GM23248 (cell line): ENCODE data around the gene MUC12. TPM values are rescaled to one million over a fixed set of nuclear protein-coding genes. Genes with fewer than 3 reads are reported as not detected.
"Not testable (repeated sequence)": the region's sequence is repeated elsewhere in the genome, so short reads cannot be mapped to it uniquely, and the experiment has no call there.

Experiments
- DNase-seq: peaks from one replicate; pipeline ENCODE4 v3.0.0-alpha.2; 2015
- H2AFZ ChIP-seq: fragments of 200-600 bp; sonication (generic); 2 replicates; pipeline ENCODE4 v1.6.1; 2016; ENCODE audit warnings: antibody characterized with exemption
- H3F3A ChIP-seq: fragments of 200-600 bp; sonication (generic); 2 replicates; pipeline ENCODE4 v1.6.1; 2016; ENCODE audit warnings: mild to moderate bottlenecking, antibody characterized with exemption, mixed run types; ENCODE audit not compliant: insufficient read depth
- H3K27ac ChIP-seq: fragments of 200-600 bp; sonication (generic); 2 replicates; pipeline ENCODE4 v1.5.1; 2016; ENCODE audit warnings: mild to moderate bottlenecking
- H3K27me3 ChIP-seq: fragments of 200-600 bp; sonication (generic); replicated peaks from 2 replicates; pipeline ENCODE4 v1.6.1; 2016; ENCODE audit warnings: mild to moderate bottlenecking; ENCODE audit not compliant: insufficient read depth
- H3K36me3 ChIP-seq: fragments of 200-600 bp; sonication (generic); 2 replicates; pipeline ENCODE4 v1.6.1; 2016; ENCODE audit warnings: low read depth, mild to moderate bottlenecking
- H3K4me1 ChIP-seq: fragments of 200-600 bp; sonication (generic); 2 replicates; pipeline ENCODE4 v1.6.1; 2016; ENCODE audit warnings: mild to moderate bottlenecking; ENCODE audit not compliant: insufficient read depth
- H3K4me2 ChIP-seq: fragments of 200-600 bp; sonication (generic); one replicate; pipeline ENCODE4 v1.6.1; 2016; ENCODE audit warnings: mild to moderate bottlenecking; ENCODE audit not compliant: unreplicated experiment
- H3K4me3 ChIP-seq: fragments of 200-600 bp; sonication (generic); 2 replicates; pipeline ENCODE4 v1.5.1; 2016; ENCODE audit warnings: mild to moderate bottlenecking
- H3K79me2 ChIP-seq: fragments of 200-600 bp; sonication (generic); 2 replicates; pipeline ENCODE4 v1.6.1; 2016; ENCODE audit warnings: mild to moderate bottlenecking; ENCODE audit not compliant: insufficient read depth
- H3K9ac ChIP-seq: fragments of 200-600 bp; sonication (generic); 2 replicates; pipeline ENCODE4 v1.6.1; 2016; ENCODE audit warnings: mild to moderate bottlenecking
- H3K9me2 ChIP-seq: fragments of 200-600 bp; sonication (generic); 2 replicates; pipeline ENCODE4 v1.6.1; 2016; ENCODE audit warnings: mixed run types, mild to moderate bottlenecking, moderate library complexity; ENCODE audit not compliant: insufficient read depth
- H3K9me3 ChIP-seq: fragments of 200-600 bp; sonication (generic); one replicate; pipeline ENCODE4 v1.6.1; 2017; ENCODE audit warnings: low read depth
- H4K20me1 ChIP-seq: fragments of 200-600 bp; sonication (generic); 2 replicates; pipeline ENCODE4 v1.6.0; 2016; ENCODE audit not compliant: insufficient read depth
- EZH2 ChIP-seq: fragments of 200-600 bp; sonication (generic); IDR thresholded peaks from 2 replicates; pipeline ENCODE4 v1.6.1; 2018; ENCODE audit warnings: antibody characterized with exemption, mild to moderate bottlenecking; ENCODE audit not compliant: insufficient read depth, poor library complexity, severe bottlenecking
- EZH2phosphoT487 ChIP-seq: fragments of 200-600 bp; sonication (generic); IDR thresholded peaks from 2 replicates; pipeline ENCODE4 v1.6.1; 2018; ENCODE audit warnings: antibody characterized with exemption, moderate library complexity, mild to moderate bottlenecking, low read depth; ENCODE audit not compliant: insufficient read depth
- WGBS, 2 experiments: methylation state at CpG; one replicate each; pipeline ENCODE4 v1.1.6; 2015 to 2017; ENCODE audit warnings: low lambda C conversion rate in 2 of 2, low coverage in 1 of 2; ENCODE audit errors: missing lambda C conversion rate in 2 of 2; 5-methylcytosine and 5-hydroxymethylcytosine counted together
- in situ Hi-C: fragments of 300-500 bp; cut with MboI; formaldehyde crosslinking; loops from 2 replicates; pipeline ENCODE4 v1.15.0; 2020
- polyA plus RNA-seq: library from polyadenylated mRNA; unstranded; fragments of >200 nt; fragmentation: Nextera tagmentation; extraction: Ambion mirVana; gene quantifications from 2 replicates; pipeline ENCODE4 v1.2.1, GENCODE V29; 2016
- total RNA-seq: library from RNA; depleted of rRNA; stranded (reverse); fragments of >200 nt; shearing (Covaris generic); gene quantifications from 2 replicates; pipeline ENCODE4 v1.2.3, GENCODE V29; 2014

The MUC12 gene
- total and polyA plus RNA-seq, 2 experiments from 2014 or later: 0.54 to 1.0 TPM

GRCh38 chr7:101059620-101059942, 90.2 kb downstream of the MUC12 start:
- Histone ChIP-seq H2AFZ (no peak overlapping the region), H3K27me3 (peaks cover 55% of the 10 kb centered on the region), H3K9me2 (no peaks in the 10 kb centered on the region), H3K4me1 (no peaks in the 10 kb centered on the region), H3K36me3 (no peaks in the 10 kb centered on the region), H3K4me2 (no peak overlapping the region), H3F3A (no peaks in the 10 kb centered on the region), H3K9me3 (no peaks in the 10 kb centered on the region), H3K27ac (no peak overlapping the region), H3K4me3 (no peak overlapping the region), H4K20me1 (no peaks in the 10 kb centered on the region), H3K9ac (no peak overlapping the region), H3K79me2 (no peaks in the 10 kb centered on the region)
- in situ Hi-C loops: no loop called here
- TF ChIP-seq EZH2 (no peak), EZH2phosphoT487 (no peak)
- 12 to 16% methylated on average over 9 of the region's 9 CpGs for WGBS, 2 experiments
- DNase-seq: no peak

- H2AFZ ChIP-seq: no peak overlapping the region
- H3K9ac ChIP-seq: no peak overlapping the region
- no peaks in the 10 kb centered on the region for H3K9me2 ChIP-seq
- peaks cover 48% of the 10 kb centered on the region for H3K27me3 ChIP-seq
- no peak overlapping the region for H3K27ac ChIP-seq
- no peak overlapping the region for H3K4me2 ChIP-seq
- TF ChIP-seq EZH2phosphoT487: no peak
- no peak for TF ChIP-seq EZH2
- no peaks in the 10 kb centered on the region for H4K20me1 ChIP-seq
- H3K4me1 ChIP-seq: no peaks in the 10 kb centered on the region
- WGBS, 2 experiments: 51 to 54% methylated on average over 5 of the region's 5 CpGs
- H3K36me3 ChIP-seq: no peaks in the 10 kb centered on the region
- in situ Hi-C loops: no loop called here
- no peak overlapping the region for H3K4me3 ChIP-seq
- H3K9me3 ChIP-seq: no peaks in the 10 kb centered on the region
- H3F3A ChIP-seq: no peaks in the 10 kb centered on the region
- no peaks in the 10 kb centered on the region for H3K79me2 ChIP-seq
- DNase-seq: no peak
Measured at GRCh38 chr7:101060992-101061391, 91.6 kb downstream of the MUC12 start.

GRCh38 chr7:101064176-101064550, 94.8 kb downstream of the MUC12 start:
- peaks cover 34% of the 10 kb centered on the region for H3K27me3 ChIP-seq
- DNase-seq, H3K27ac ChIP-seq, H3K79me2 ChIP-seq, H3K4me2 ChIP-seq, H3F3A ChIP-seq, in situ Hi-C loops, H3K9me2 ChIP-seq, H2AFZ ChIP-seq, H3K4me1 ChIP-seq, H3K9me3 ChIP-seq, H3K4me3 ChIP-seq, H3K9ac ChIP-seq, H3K36me3 ChIP-seq, H4K20me1 ChIP-seq: not testable (repeated sequence)
- WGBS, 2 experiments: 41 to 43% methylated on average over 9 of the region's 9 CpGs

GRCh38 chr7:101065162-101065561, 95.8 kb downstream of the MUC12 start:
- DNase-seq, H3K9me2 ChIP-seq, H3K4me1 ChIP-seq, H2AFZ ChIP-seq, H3F3A ChIP-seq, H3K36me3 ChIP-seq, H4K20me1 ChIP-seq, H3K4me3 ChIP-seq, H3K9ac ChIP-seq, in situ Hi-C loops, H3K9me3 ChIP-seq, H3K27ac ChIP-seq, H3K4me2 ChIP-seq, H3K79me2 ChIP-seq: not testable (repeated sequence)
- peaks cover 34% of the 10 kb centered on the region for H3K27me3 ChIP-seq
- WGBS, 2 experiments: 15 to 16% methylated on average over 3 of the region's 3 CpGs

GRCh38 chr7:101066141-101066832, 96.9 kb downstream of the MUC12 start:
- no peaks in the 10 kb centered on the region for H3K79me2 ChIP-seq
- H3K36me3 ChIP-seq: no peaks in the 10 kb centered on the region
- H3K4me1 ChIP-seq: no peaks in the 10 kb centered on the region
- no peaks in the 10 kb centered on the region for H4K20me1 ChIP-seq
- in situ Hi-C loops: no loop called here
- WGBS, 2 experiments: 26 to 30% methylated on average over 15 of the region's 15 CpGs
- no peak overlapping the region for H3K27ac ChIP-seq
- H3K9me3 ChIP-seq: no peaks in the 10 kb centered on the region
- no peak overlapping the region for H3K4me2 ChIP-seq
- H2AFZ ChIP-seq: no peak overlapping the region
- TF ChIP-seq EZH2phosphoT487: no peak
- no peak for TF ChIP-seq EZH2
- no peak overlapping the region for H3K9ac ChIP-seq
- peaks cover 36% of the 10 kb centered on the region for H3K27me3 ChIP-seq
- DNase-seq: no peak
- no peak overlapping the region for H3K4me3 ChIP-seq
- H3K9me2 ChIP-seq: no peaks in the 10 kb centered on the region
- no peaks in the 10 kb centered on the region for H3F3A ChIP-seq
